Upper lobe of left lung (tissue), 4 donors: Measurements from ENCODE around the gene RABGEF1.

Experiments used
- CTCF ChIP-seq, 6 experiments: fragments of 450-650 bp in 4 of 6; fragments of 200-600 bp in 2 of 6; sonication (generic) in 2 of 6; IDR thresholded peaks; one replicate each; pipeline ENCODE4 v1.5.1; 2016 to 2019; ENCODE audit warnings: antibody characterized with exemption in 6 of 6
- POLR2A ChIP-seq, 4 donors: fragments of 450-650 bp; IDR thresholded peaks; one replicate each; pipeline ENCODE4 v1.5.1; 2016 to 2017; ENCODE audit warnings: antibody characterized with exemption in 4 of 4, mild to moderate bottlenecking in 2 of 4
- POLR2AphosphoS5 ChIP-seq, 2 donors: sonication (generic); formaldehyde crosslinking; IDR thresholded peaks; one replicate each; pipeline ENCODE4 v1.5.1; 2017; ENCODE audit warnings: antibody characterized with exemption in 2 of 2

GRCh38 chr7:66741710-66742049 lies 1.1 kb downstream of the RABGEF1 start:
- TF ChIP-seq POLR2AphosphoS5 (IDR thresholded peaks at IDR 0.05) (no peak), CTCF (IDR thresholded peaks at IDR 0.05) (no peak), POLR2A (IDR thresholded peaks at IDR 0.05) (no peak)
